ENCODE measurements around the gene FERMT1. TPM values are rescaled to one million over a fixed set of nuclear protein-coding genes. Genes with fewer than 3 reads are reported as not detected.
A peak's percentile ranks its signal among the peaks of the same experiment; 100 is the strongest.

The FERMT1 gene
- total and polyA plus RNA-seq, 11 donors = 0.06 to 2.4 (median 1.1) TPM; not detected in 1

DNA sequence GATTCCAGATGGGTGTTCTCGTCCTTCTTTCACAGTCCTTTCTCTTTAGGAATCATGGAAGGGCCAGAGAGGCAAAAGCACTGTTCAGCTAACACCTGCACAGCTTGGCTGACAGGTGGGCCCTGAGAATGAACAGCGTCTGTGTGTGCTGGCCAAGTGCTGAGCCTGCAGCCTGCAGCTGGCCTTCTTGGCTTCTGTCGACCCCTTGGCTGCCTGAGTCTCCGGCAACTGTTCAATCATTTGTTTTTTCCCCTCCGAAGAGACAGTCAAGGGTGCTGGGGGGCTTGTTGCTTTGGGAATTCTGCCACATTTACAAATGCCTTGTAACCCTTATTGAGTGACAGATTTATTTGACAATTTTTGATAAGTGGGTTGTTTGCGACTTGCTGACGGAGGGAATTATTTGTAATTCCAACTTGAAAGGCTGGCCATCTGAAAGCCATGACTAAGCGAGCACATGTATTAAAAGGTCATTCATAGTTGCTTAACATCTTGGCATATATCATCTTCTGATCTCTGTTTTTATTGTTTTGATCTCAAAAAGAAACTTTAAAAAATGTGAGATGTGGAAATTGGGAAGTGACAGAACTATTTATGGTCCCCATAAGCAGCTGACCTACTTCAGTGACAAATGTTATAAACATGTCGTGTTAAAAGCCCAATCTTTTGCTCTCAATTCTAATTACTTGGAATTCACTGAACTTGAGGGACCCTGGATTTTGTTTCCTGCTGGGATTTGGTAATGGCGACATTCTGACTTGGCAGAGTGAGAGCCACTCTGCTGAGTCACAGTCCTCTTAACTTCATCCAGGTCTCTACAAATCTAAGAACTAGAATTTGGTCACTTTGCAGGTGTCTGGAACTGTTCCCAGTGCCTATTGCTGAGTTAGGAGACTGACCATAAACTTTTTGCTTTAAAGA is 41.9 kb upstream of the FERMT1 start:
- Histone ChIP-seq H3K27ac (no peak overlapping the region), H3K9me3 (no peaks in the 10 kb centered on the region), H3K27me3 (no peaks in the 10 kb centered on the region), H3K4me3 (no peak overlapping the region), H3K36me3 (no peaks in the 10 kb centered on the region), H3K4me1 (peaks cover 0 to 23% (median 0%) of the 10 kb centered on the region in 12 donors)
- TF ChIP-seq POLR2A (IDR thresholded peaks at IDR 0.05) = no peak
- TF ChIP-seq, protein P1, sequence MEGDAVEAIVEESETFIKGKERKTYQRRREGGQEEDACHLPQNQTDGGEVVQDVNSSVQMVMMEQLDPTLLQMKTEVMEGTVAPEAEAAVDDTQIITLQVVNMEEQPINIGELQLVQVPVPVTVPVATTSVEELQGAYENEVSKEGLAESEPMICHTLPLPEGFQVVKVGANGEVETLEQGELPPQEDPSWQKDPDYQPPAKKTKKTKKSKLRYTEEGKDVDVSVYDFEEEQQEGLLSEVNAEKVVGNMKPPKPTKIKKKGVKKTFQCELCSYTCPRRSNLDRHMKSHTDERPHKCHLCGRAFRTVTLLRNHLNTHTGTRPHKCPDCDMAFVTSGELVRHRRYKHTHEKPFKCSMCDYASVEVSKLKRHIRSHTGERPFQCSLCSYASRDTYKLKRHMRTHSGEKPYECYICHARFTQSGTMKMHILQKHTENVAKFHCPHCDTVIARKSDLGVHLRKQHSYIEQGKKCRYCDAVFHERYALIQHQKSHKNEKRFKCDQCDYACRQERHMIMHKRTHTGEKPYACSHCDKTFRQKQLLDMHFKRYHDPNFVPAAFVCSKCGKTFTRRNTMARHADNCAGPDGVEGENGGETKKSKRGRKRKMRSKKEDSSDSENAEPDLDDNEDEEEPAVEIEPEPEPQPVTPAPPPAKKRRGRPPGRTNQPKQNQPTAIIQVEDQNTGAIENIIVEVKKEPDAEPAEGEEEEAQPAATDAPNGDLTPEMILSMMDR (IDR thresholded peaks at IDR 0.05) = no peak
- 44 to 66% (median 63%) methylated on average over 10 of the region's 10 CpGs for WGBS, 4 donors
- DNase-seq (peak; percentile 26 to 69 (median 33)), ATAC-seq (peak; percentile 54 to 73 (median 60))
- intact Hi-C loops (cut with DNase I) = no loop called here

DNA sequence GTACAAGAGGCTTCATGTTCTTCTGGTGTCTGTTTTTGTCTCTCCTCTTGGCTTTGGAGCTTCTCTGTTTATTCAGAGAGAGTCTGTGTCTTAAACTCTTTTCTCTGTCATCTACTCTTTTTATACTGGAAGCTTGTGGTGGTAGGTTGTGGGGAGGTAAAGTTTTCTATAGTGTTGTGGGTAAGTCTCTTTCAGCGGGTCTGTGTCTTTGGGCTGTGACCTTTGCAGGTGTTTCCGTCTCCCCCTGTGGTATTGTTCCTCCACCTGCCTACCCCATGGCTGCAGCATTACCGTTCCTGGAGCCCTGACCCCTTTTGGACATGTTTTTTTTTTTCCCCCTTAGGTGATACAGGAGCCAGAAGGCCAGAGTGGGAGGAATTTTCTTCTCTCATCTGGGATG is 37.9 kb upstream of the FERMT1 start:
- no peaks in the 10 kb centered on the region for H3K27me3 ChIP-seq
- H3K4me3 ChIP-seq = no peak overlapping the region
- DNase-seq (no peak), ATAC-seq (no peak)
- peaks cover 0 to 23% (median 14%) of the 10 kb centered on the region in 12 donors for H3K9me3 ChIP-seq
- 74 to 85% (median 80%) methylated on average over 3 of the region's 3 CpGs for WGBS, 4 donors
- intact Hi-C loops (cut with DNase I) = no loop called here
- H3K27ac ChIP-seq = no peak overlapping the region
- H3K36me3 ChIP-seq = no peaks in the 10 kb centered on the region
- no peak for TF ChIP-seq POLR2A (IDR thresholded peaks at IDR 0.05)
- TF ChIP-seq, protein P1 (IDR thresholded peaks at IDR 0.05) = no peak
- peaks cover 0 to 23% (median 0%) of the 10 kb centered on the region in 12 donors for H3K4me1 ChIP-seq

DNA sequence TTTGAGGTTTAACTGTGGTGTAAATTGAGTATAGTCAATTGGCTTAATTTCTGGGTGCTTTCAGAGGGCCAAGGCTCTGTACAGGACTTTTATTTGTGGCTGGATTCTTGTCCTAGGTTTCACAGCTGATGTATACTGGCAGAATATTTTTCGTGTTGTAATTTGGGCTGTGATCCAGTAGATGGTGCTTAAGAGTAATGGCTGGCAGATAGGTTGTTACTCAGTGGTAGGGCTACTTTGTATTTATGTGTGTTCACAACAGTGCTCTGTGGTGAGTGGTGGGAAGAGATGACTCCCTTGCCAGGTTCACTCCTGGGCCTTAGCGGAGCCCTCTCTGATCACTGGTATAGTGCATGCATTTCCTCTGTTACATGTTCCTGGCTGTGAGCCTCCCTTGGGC is 34.5 kb upstream of the FERMT1 start:
- DNase-seq = no peak
- intact Hi-C loops (cut with DNase I) = no loop called here
- Histone ChIP-seq H3K9me3 (peaks cover 0 to 25% (median 14%) of the 10 kb centered on the region in 12 donors), H3K4me3 (no peak overlapping the region), H3K4me1 (peaks cover 0 to 8% (median 0%) of the 10 kb centered on the region in 12 donors), H3K27ac (no peak overlapping the region), H3K36me3 (no peaks in the 10 kb centered on the region), H3K27me3 (no peaks in the 10 kb centered on the region)
- ATAC-seq = no peak
- WGBS, 4 donors = 89 to 96% (median 92%) methylated on average over 2 of the region's 2 CpGs
- TF ChIP-seq, protein P1 (IDR thresholded peaks at IDR 0.05) = no peak
- TF ChIP-seq POLR2A (IDR thresholded peaks at IDR 0.05) = no peak

DNA sequence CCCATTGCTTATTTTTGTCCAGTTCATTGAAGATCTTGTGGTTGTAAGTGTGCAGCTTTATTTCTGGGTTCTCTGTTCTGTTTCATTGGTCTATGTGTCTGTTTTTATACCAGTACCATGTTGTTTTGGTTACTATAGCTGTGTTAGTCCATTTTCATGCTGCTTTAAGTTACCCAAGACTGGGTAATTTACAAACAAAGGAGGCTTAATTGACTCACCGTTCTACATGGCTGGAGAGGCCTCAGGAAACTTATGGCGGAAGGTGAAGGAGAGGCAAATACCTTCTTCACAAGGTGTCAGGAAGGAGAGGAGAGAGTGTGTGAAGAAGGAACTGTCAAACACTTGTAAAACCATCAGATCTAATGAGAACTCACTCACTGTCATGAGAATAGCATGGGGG is 29.9 kb upstream of the FERMT1 start:
- peaks cover 0 to 23% (median 14%) of the 10 kb centered on the region in 12 donors for H3K9me3 ChIP-seq
- WGBS, 4 donors = 59 to 85% (median 80%) methylated on average over 2 of the region's 2 CpGs
- no peak for ATAC-seq
- H3K4me3 ChIP-seq = no peak overlapping the region
- no peak for TF ChIP-seq POLR2A (IDR thresholded peaks at IDR 0.05)
- TF ChIP-seq, protein P1 (IDR thresholded peaks at IDR 0.05) = no peak
- H3K27me3 ChIP-seq = no peaks in the 10 kb centered on the region
- no peaks in the 10 kb centered on the region for H3K4me1 ChIP-seq
- intact Hi-C loops (cut with DNase I) = no loop called here
- no peaks in the 10 kb centered on the region for H3K36me3 ChIP-seq
- DNase-seq = no peak
- H3K27ac ChIP-seq = no peak overlapping the region
